AG04450 (cell line): Measurements from ENCODE around the gene MEIOSIN. TPM values are rescaled to one million over a fixed set of nuclear protein-coding genes. Genes with fewer than 3 reads are reported as not detected.
A peak's percentile ranks its signal among the peaks of the same experiment; 100 is the strongest.
"Not testable (repeated sequence)": the region's sequence is repeated elsewhere in the genome, so short reads cannot be mapped to it uniquely, and the experiment has no call there.

ENCODE experiments used
- CTCF ChIA-PET: fragments of 300-600, 350-600 bp; formaldehyde crosslinking; extraction: SDS; loops from one replicate; lab custom pipeline; 2022; ENCODE audit warnings: antibody characterized with exemption, inconsistent platforms; lab: Charles Lee
- POLR2A ChIA-PET: fragments of 350-600 bp; formaldehyde crosslinking; extraction: SDS; loops from one replicate; lab custom pipeline; 2021; ENCODE audit warnings: antibody characterized with exemption, inconsistent platforms; lab: Yijun Ruan, JAX
- DNase-seq: peaks from one replicate; pipeline ENCODE4 v3.0.0-alpha.2; 2011; ENCODE audit warnings: low read depth, low spot score
- H3K27ac ChIP-seq: one replicate; pipeline ENCODE4 v1.5.1; 2012; ENCODE audit warnings: low read depth, low read length, control low read depth
- H3K27me3 ChIP-seq: one replicate; pipeline ENCODE4 v1.6.0; 2012; ENCODE audit warnings: low read length; ENCODE audit not compliant: control insufficient read depth, insufficient read depth
- H3K4me3 ChIP-seq: 2 replicates; pipeline ENCODE4 v1.5.1; 2011; ENCODE audit warnings: mild to moderate bottlenecking, low read depth, low read length, control low read depth
- H3K9me3 ChIP-seq: 2 replicates; pipeline ENCODE4 v1.5.1; 2012; ENCODE audit warnings: low read length; ENCODE audit not compliant: control insufficient read depth, insufficient read depth
- polyA plus RNA-seq: library from polyadenylated mRNA; depleted of rRNA; stranded (reverse); fragments of >200 nt; gene quantifications from 2 replicates; pipeline ENCODE4 v1.2.3, GENCODE V29; 2011
- TF ChIP-seq, protein P1 (sequence below): IDR thresholded peaks from 2 replicates; pipeline ENCODE4 v1.5.1; 2011; ENCODE audit warnings: low read depth, low read length, control low read depth, inconsistent platforms

Gene MEIOSIN
- polyA plus RNA-seq, 1 experiment: not detected

DNA sequence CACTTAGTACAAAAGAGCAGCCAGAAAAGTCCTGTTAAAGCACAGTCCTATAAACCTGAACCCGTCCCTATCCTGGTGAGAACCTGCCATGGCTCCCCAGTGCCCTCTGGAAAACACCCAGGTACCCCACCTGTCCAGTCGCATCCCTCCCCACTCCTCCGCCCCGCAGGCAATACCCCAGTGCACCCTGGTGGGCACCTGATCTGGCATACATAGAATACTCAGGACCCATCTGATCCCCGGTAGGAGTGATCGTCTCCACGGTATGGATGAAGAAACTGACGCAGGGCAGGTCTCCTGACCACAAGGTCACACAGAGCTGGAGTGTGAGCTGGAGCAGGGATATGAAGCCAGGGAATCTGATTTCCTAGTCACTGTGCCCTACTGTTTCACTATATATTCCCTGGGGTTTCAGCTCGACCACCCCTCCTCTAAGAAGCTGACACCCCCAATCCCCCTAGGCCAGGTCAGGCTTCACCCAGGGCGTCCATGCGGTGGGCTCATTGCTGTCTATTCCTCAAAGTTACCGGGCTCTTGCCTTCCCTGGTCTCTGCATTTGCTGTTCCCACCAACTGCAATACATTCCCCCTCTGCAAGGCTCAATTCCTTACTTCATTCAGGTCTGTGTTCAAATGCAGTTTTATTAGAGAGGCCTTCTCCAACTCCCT is 15.1 kb upstream of the MEIOSIN start:
- CTCF ChIA-PET: interaction anchor here (0.5 to 7.1 kb wide), 3 partner anchors 25 to 342 kb away, joined by 3 to 53 read pairs (median 4); partner anchors contain the start of genes QPCTL and SNRPD2
- POLR2A ChIA-PET: interaction anchor here (0.5 to 2.3 kb wide), 9 partner anchors 9 to 1834 kb away, joined by 3 to 46 read pairs (median 6); partner anchors contain the start of genes DMWD, FBXO46, QPCTL and SIX5
- Histone ChIP-seq H3K27ac (peak overlapping the region; percentile 97), H3K27me3 (no peaks in the 10 kb centered on the region), H3K9me3 (no peaks in the 10 kb centered on the region; the same call in 1 of the 2 replicates), H3K4me3 (peak overlapping the region; percentile 63)
- TF ChIP-seq, protein P1, sequence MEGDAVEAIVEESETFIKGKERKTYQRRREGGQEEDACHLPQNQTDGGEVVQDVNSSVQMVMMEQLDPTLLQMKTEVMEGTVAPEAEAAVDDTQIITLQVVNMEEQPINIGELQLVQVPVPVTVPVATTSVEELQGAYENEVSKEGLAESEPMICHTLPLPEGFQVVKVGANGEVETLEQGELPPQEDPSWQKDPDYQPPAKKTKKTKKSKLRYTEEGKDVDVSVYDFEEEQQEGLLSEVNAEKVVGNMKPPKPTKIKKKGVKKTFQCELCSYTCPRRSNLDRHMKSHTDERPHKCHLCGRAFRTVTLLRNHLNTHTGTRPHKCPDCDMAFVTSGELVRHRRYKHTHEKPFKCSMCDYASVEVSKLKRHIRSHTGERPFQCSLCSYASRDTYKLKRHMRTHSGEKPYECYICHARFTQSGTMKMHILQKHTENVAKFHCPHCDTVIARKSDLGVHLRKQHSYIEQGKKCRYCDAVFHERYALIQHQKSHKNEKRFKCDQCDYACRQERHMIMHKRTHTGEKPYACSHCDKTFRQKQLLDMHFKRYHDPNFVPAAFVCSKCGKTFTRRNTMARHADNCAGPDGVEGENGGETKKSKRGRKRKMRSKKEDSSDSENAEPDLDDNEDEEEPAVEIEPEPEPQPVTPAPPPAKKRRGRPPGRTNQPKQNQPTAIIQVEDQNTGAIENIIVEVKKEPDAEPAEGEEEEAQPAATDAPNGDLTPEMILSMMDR: no peak
- DNase-seq: no peak

DNA sequence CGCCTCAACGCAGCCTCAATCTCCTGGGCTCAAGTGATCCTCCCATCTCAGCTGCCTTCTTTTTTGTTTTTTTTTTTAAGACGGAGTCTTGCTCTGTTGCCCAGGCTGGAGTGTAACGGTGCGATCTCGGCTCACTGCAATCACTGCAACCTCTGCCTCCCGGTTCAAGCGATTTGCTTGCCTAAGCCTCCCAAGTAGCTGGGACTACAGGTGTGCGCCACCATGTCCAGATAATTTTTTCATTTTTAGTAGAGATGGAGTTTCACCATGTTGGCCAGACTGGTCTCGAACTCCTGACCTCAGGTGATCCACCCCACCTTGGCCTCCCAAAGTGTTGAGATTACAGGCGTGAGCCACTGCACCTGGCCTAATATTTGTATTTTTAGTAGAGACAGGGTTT is 13.2 kb upstream of the MEIOSIN start:
- H3K27ac ChIP-seq, H3K9me3 ChIP-seq, POLR2A ChIA-PET, H3K27me3 ChIP-seq, H3K4me3 ChIP-seq, DNase-seq: not testable (repeated sequence)
- CTCF ChIA-PET: interaction anchor here (7.1 kb wide), 1 partner anchor 27 kb away, joined by 53 read pairs; the partner anchor contains the start of genes QPCTL and SNRPD2

DNA sequence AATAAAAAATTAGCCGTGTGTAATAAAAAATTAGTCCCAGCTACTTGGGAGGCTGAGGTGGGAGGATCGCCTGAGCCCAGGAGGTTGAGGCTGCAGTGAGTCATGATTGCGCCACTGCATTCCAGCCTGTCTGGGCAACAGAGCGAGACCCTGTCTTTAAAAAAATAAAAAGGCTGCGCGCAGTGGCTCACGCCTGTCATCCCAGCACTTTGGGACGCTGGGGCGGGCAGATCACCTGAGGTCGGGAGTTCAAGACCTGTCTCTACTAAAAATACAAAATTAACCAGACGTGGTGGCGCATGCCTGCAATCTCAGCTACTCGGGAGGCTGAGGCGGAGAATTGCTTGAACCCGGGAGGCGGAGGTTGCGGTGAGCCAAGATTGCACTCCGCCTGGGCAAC is 4.6 kb upstream of the MEIOSIN start:
- DNase-seq, H3K9me3 ChIP-seq, CTCF ChIA-PET, H3K27me3 ChIP-seq, POLR2A ChIA-PET, H3K27ac ChIP-seq, H3K4me3 ChIP-seq: not testable (repeated sequence)

DNA sequence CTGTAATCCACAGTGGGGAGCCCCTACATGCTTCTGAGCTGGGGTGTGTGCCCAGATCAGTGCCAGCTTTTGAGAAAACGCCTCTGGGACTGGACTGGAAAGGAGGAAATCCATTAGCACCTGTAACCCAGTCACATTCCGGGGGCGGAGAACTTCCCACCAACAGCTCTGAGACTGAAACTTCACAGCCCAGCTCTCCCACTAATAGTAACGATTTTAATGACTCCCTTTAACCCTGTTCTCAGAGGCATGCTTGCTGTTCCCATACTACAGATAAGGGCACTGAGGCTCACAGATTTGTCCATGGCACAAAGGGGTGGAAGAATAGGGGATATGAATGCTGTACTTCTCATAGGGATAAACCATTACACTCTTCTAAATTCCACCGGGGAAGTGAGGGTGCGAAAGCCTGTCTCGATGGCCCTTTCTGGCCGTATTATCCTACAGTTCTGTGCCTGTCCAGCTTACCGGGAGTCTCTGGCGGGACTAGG is 3.4 kb upstream of the MEIOSIN start:
- Histone ChIP-seq H3K27me3 (no peaks in the 10 kb centered on the region), H3K27ac (no peak overlapping the region), H3K9me3 (peaks cover 4% of the 10 kb centered on the region; the same call in 1 of the 2 replicates), H3K4me3 (peak overlapping the region; percentile 72)
- DNase-seq: no peak
- CTCF ChIA-PET: interaction anchor here (1.0 to 1.1 kb wide), 3 partner anchors 14 to 40 kb away, joined by 3 to 8 read pairs (median 3); no protein-coding TSS in a partner anchor
- TF ChIP-seq, protein P1: no peak
- POLR2A ChIA-PET: interaction anchor here (0.6 to 2.2 kb wide), 4 partner anchors 12 to 39 kb away, joined by 3 to 20 read pairs (median 9); partner anchors contain the start of gene SIX5

DNA sequence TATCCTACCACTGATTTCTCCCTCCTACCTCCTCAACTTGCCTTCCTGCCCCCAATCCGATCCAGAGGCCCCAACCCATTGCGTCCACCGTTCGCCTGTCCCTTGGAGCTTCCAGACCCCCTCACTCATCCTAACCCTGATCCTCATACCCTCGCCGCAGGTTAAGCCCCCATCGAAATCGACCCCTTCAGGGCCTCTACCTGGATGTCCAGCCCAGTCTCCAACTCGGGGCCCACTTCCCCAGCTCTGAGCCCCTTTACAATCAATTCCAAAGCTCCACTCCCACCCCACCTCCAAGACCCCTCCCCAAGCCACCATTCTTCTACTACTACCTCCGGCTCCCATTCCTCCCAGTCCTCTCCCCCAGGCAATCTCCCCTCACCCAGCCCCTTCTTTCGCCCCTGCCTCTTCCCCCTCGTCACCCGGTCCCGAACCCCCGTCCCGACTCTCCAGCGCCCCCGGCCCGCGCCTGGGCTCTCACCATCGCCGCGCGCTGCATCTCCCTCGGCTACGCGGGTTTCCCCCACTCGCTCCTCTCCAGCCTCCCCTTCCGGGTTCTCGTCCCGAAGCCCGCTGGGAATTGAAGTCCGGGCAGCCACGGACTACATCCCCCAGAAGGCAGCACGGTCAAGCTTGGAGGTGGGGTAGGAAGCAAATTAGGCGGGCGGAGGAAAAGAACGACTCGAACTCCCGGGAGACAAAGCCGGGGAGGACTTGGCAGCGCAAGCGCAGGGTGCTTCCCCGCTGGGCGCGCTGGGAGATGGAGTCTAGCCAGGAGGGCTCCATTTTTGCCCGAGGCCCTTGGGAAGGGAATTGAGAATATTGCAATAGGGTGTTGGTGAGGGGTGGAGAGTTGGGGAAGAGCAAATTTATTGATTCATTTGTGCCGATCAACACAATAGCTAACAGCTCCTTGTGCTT is 2.6 kb upstream of the MEIOSIN start, which contains the start of gene FBXO46:
TSS of gene FBXO46 (minus strand) at position 529 of the 921 bp plus-strand sequence. CDS start 17,401 bp downstream, outside the sequence.
- peaks cover 4% of the 10 kb centered on the region; the same call in 1 of the 2 replicates for H3K9me3 ChIP-seq
- ChIA-PET CTCF (interaction anchor here (0.7 to 1.5 kb wide), 6 partner anchors 13 to 86 kb away, joined by 3 to 8 read pairs (median 4); no protein-coding TSS in a partner anchor), POLR2A (interaction anchor here (0.6 to 2.2 kb wide), 12 partner anchors 10 to 566 kb away, joined by 3 to 20 read pairs (median 5); partner anchors contain the start of genes DMPK, QPCTL, SIX5 and SNRPD2)
- peak; percentile 95 for DNase-seq
- peak within 1 kb of the TSS; percentile 21 for H3K27ac ChIP-seq
- peak within 1 kb of the TSS; percentile 72 for H3K4me3 ChIP-seq
- TF ChIP-seq, protein P1: peak; percentile 25; the same call in 1 of the 2 replicates
- no peaks in the 10 kb centered on the region for H3K27me3 ChIP-seq
